ENCODE data around the gene RECQL5. TPM values are rescaled to one million over a fixed set of nuclear protein-coding genes. Genes with fewer than 3 reads are reported as not detected.
A peak's percentile ranks its signal among the peaks of the same experiment; 100 is the strongest.

RECQL5 gene
- total RNA-seq, 1 experiment from 2014 or later: 46.1 TPM

DNA sequence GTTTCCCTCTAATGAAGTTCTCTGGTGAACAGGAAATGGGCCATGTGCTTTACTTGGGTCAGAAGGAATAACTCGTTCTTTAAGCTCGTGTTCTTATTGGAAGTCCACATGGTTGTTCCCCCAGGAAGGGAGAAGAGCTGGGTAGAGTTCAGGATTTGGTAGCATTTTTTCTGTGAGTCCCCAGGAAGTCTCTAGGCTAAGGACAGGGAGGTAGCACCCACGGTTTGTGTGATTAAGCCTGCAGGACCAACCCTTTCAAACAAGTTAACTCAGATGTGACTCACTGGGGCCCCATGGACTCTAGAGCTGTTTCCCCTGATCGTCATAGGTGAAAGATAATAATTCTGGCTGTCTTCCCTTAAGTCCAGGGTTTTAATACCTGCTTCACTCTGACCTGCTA is 16.6 kb upstream of the RECQL5 start:
- intact Hi-C loops (cut with micrococcal nuclease; ENCODE audit: unreplicated experiment) (no loop called here), in situ Hi-C loops (cut with HindIII; ENCODE audit: low pct_unique_long_range_greater_than_20kb, low sequenced_read_pairs) (loop anchor here (5.0 kb wide), 1 partner anchor 64 kb away; no protein-coding TSS in a partner anchor)
- ChIA-PET CTCF (interaction anchor here (0.6 to 0.7 kb wide), 3 partner anchors 25 to 97 kb away, joined by 3 to 4 read pairs (median 4); no protein-coding TSS in a partner anchor), POLR2A (interaction anchor here (0.5 kb wide), 1 partner anchor 14 kb away, joined by 5 read pairs; no protein-coding TSS in a partner anchor)
- DNase-seq (ENCODE audit: low read depth, low spot score): peak; percentile 25
- Histone ChIP-seq H3K27me3 (ENCODE audit: control insufficient read depth, insufficient read depth, low read length) (no peaks in the 10 kb centered on the region), H3K36me3 (ENCODE audit: control insufficient read depth, insufficient read depth, low read length) (no peaks in the 10 kb centered on the region), H3K4me1 (ENCODE audit: control insufficient read depth, insufficient read depth, low read length) (peaks cover 40% of the 10 kb centered on the region), H3K4me3 (ENCODE audit: low read depth in 2 of 2, low read length in 2 of 2) (no peak overlapping the region), H3K9me3 (ENCODE audit: control insufficient read depth, insufficient read depth, low read depth, low read length) (no peaks in the 10 kb centered on the region), H3K27ac (ENCODE audit: low read length) (peak overlapping the region; percentile 63)
- no peak for TF ChIP-seq TCF7L2 (IDR thresholded peaks at IDR 0.05; ENCODE audit: low read depth, low read length)
- TF ChIP-seq, protein P1, sequence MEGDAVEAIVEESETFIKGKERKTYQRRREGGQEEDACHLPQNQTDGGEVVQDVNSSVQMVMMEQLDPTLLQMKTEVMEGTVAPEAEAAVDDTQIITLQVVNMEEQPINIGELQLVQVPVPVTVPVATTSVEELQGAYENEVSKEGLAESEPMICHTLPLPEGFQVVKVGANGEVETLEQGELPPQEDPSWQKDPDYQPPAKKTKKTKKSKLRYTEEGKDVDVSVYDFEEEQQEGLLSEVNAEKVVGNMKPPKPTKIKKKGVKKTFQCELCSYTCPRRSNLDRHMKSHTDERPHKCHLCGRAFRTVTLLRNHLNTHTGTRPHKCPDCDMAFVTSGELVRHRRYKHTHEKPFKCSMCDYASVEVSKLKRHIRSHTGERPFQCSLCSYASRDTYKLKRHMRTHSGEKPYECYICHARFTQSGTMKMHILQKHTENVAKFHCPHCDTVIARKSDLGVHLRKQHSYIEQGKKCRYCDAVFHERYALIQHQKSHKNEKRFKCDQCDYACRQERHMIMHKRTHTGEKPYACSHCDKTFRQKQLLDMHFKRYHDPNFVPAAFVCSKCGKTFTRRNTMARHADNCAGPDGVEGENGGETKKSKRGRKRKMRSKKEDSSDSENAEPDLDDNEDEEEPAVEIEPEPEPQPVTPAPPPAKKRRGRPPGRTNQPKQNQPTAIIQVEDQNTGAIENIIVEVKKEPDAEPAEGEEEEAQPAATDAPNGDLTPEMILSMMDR (IDR thresholded peaks at IDR 0.05): no peak
- TF ChIP-seq, protein P2, sequence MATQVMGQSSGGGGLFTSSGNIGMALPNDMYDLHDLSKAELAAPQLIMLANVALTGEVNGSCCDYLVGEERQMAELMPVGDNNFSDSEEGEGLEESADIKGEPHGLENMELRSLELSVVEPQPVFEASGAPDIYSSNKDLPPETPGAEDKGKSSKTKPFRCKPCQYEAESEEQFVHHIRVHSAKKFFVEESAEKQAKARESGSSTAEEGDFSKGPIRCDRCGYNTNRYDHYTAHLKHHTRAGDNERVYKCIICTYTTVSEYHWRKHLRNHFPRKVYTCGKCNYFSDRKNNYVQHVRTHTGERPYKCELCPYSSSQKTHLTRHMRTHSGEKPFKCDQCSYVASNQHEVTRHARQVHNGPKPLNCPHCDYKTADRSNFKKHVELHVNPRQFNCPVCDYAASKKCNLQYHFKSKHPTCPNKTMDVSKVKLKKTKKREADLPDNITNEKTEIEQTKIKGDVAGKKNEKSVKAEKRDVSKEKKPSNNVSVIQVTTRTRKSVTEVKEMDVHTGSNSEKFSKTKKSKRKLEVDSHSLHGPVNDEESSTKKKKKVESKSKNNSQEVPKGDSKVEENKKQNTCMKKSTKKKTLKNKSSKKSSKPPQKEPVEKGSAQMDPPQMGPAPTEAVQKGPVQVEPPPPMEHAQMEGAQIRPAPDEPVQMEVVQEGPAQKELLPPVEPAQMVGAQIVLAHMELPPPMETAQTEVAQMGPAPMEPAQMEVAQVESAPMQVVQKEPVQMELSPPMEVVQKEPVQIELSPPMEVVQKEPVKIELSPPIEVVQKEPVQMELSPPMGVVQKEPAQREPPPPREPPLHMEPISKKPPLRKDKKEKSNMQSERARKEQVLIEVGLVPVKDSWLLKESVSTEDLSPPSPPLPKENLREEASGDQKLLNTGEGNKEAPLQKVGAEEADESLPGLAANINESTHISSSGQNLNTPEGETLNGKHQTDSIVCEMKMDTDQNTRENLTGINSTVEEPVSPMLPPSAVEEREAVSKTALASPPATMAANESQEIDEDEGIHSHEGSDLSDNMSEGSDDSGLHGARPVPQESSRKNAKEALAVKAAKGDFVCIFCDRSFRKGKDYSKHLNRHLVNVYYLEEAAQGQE (IDR thresholded peaks at IDR 0.05; ENCODE audit: insufficient read depth in 1 of 2, low read depth in 2 of 2, low read length in 1 of 2): no peak
- no peak for TF ChIP-seq POLR2AphosphoS5 (IDR thresholded peaks at IDR 0.05; ENCODE audit: low read depth, low read length)
- TF ChIP-seq SIN3A (IDR thresholded peaks at IDR 0.05; ENCODE audit: borderline replicate concordance, insufficient read depth, low read depth, low read length): no peak
- ATAC-seq: peak; percentile 79
- BruUV-seq (replicated peaks): no TSS peak

DNA sequence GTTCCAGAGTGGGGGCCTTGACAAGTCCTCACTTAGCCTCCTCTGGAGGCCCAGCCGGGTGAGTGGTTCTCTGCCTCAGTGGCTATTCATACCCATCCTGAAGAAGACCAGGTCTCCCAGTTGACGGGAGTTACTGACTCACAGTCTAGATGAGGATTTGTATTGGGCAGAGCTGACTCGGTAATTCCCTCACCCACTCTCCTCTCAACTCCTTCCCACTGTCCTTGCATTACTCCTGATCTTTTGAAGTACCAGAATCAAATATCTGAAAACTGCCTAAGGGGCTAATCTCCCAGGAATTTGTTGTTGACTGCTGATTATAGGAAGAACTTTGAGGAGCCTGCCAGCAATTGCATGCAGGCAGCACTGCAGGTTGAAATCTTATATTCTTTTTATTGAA is 14.3 kb upstream of the RECQL5 start:
- Histone ChIP-seq H3K36me3 (ENCODE audit: control insufficient read depth, insufficient read depth, low read length) (0 out of 2 replicates have a peak, but pooled peaks cover 3% of the 10 kb centered on the region), H3K27me3 (ENCODE audit: control insufficient read depth, insufficient read depth, low read length) (no peaks in the 10 kb centered on the region), H3K4me3 (ENCODE audit: low read depth in 2 of 2, low read length in 2 of 2) (no peak overlapping the region), H3K4me1 (ENCODE audit: control insufficient read depth, insufficient read depth, low read length) (peaks cover 40% of the 10 kb centered on the region), H3K27ac (ENCODE audit: low read length) (peak overlapping the region; percentile 66), H3K9me3 (ENCODE audit: control insufficient read depth, insufficient read depth, low read depth, low read length) (no peaks in the 10 kb centered on the region)
- intact Hi-C loops (cut with micrococcal nuclease; ENCODE audit: unreplicated experiment) (no loop called here), in situ Hi-C loops (cut with HindIII; ENCODE audit: low pct_unique_long_range_greater_than_20kb, low sequenced_read_pairs) (loop anchor here (5.0 kb wide), 1 partner anchor 66 kb away; no protein-coding TSS in a partner anchor)
- DNase-seq (ENCODE audit: low read depth, low spot score): no peak
- ChIA-PET CTCF (interaction anchor here (0.8 to 1.9 kb wide), 2 partner anchors 11 to 66 kb away, joined by 3 to 5 read pairs; no protein-coding TSS in a partner anchor), POLR2A (interaction anchor here (0.9 kb wide), 1 partner anchor 13 kb away, joined by 3 read pairs; no protein-coding TSS in a partner anchor)
- no TSS peak for BruUV-seq (replicated peaks)
- TF ChIP-seq, protein P1 (IDR thresholded peaks at IDR 0.05): no peak
- no peak for TF ChIP-seq SIN3A (IDR thresholded peaks at IDR 0.05; ENCODE audit: borderline replicate concordance, insufficient read depth, low read depth, low read length)
- no peak for TF ChIP-seq TCF7L2 (IDR thresholded peaks at IDR 0.05; ENCODE audit: low read depth, low read length)
- no peak for TF ChIP-seq POLR2AphosphoS5 (IDR thresholded peaks at IDR 0.05; ENCODE audit: low read depth, low read length)
- TF ChIP-seq, protein P2 (IDR thresholded peaks at IDR 0.05; ENCODE audit: insufficient read depth in 1 of 2, low read depth in 2 of 2, low read length in 1 of 2): no peak
- ATAC-seq: peak; percentile 49; the same call in 1 of the 2 replicates
